A673 (cell line): ENCODE data around the gene TMEM18. TPM values are rescaled to one million over a fixed set of nuclear protein-coding genes. Genes with fewer than 3 reads are reported as not detected.

Experiments
- BruUV-seq: library from RNA; stranded (reverse); fragments of 400-500 nt; replicated peaks from 2 replicates; lab custom pipeline; 2021; lab: Mats Ljungman, UMichigan
- CTCF ChIA-PET: fragments of 300-600 bp; sonication (Branson Sonifier 250); formaldehyde crosslinking; loops from one replicate; lab custom pipeline; 2022; ENCODE audit warnings: antibody characterized with exemption; lab: Charles Lee
- POLR2A ChIA-PET: fragments of 300-600 bp; sonication (Branson Sonifier 250); formaldehyde crosslinking; loops from one replicate; lab custom pipeline; 2022; ENCODE audit warnings: antibody characterized with exemption; ENCODE audit not compliant: low non-redundant PET; lab: Charles Lee
- DNase-seq: peaks from one replicate; pipeline ENCODE4 v3.0.0-alpha.2; 2015; ENCODE audit warnings: low spot score
- H3K27ac ChIP-seq: fragments of 200-600 bp; sonication (generic); 2 replicates; pipeline ENCODE4 v1.5.1; 2016; ENCODE audit warnings: mixed run types, low read depth, mild to moderate bottlenecking, mixed read lengths, antibody characterized with exemption, low read length; ENCODE audit not compliant: poor library complexity, severe bottlenecking
- H3K27me3 ChIP-seq: fragments of 200-600 bp; sonication (generic); replicated peaks from 2 replicates; pipeline ENCODE4 v1.6.1; 2017; ENCODE audit warnings: mixed run types, low read depth, mild to moderate bottlenecking, mixed read lengths, antibody characterized with exemption, low read length; ENCODE audit not compliant: insufficient read depth, poor library complexity
- H3K36me3 ChIP-seq: fragments of 200-600 bp; sonication (generic); 2 replicates; pipeline ENCODE4 v1.6.1; 2016; ENCODE audit warnings: mixed run types, mild to moderate bottlenecking, mixed read lengths, antibody characterized with exemption, low read length; ENCODE audit not compliant: insufficient read depth, poor library complexity, severe bottlenecking
- H3K4me1 ChIP-seq: fragments of 200-600 bp; sonication (generic); 2 replicates; pipeline ENCODE4 v1.6.1; 2017; ENCODE audit warnings: mixed run types, mild to moderate bottlenecking, mixed read lengths, antibody characterized with exemption, low read length; ENCODE audit not compliant: insufficient read depth, poor library complexity, severe bottlenecking
- H3K4me3 ChIP-seq: fragments of 200-600 bp; sonication (generic); 2 replicates; pipeline ENCODE4 v1.5.1; 2016; ENCODE audit warnings: low read depth, mixed run types, mild to moderate bottlenecking, mixed read lengths, low read length; ENCODE audit not compliant: poor library complexity, severe bottlenecking
- H3K9me3 ChIP-seq: fragments of 200-600 bp; sonication (generic); 2 replicates; pipeline ENCODE4 v1.6.1; 2016; ENCODE audit warnings: mixed run types, low read depth, mild to moderate bottlenecking, mixed read lengths, antibody characterized with exemption, low read length; ENCODE audit not compliant: poor library complexity, severe bottlenecking
- EZH2 ChIP-seq: fragments of 200-600 bp; sonication (generic); IDR thresholded peaks from 2 replicates; pipeline ENCODE4 v1.6.1; 2017; ENCODE audit warnings: borderline replicate concordance, low read depth, mild to moderate bottlenecking, mixed read lengths, antibody characterized with exemption, low read length; ENCODE audit not compliant: poor library complexity, severe bottlenecking
- intact Hi-C: fragments of 100-400 bp; cut with micrococcal nuclease; formaldehyde crosslinking; loops from one replicate; pipeline ENCODE4 v1.10.0; 2022; ENCODE audit not compliant: unreplicated experiment
- total RNA-seq: library from RNA; stranded (reverse); gene quantifications from 2 replicates; pipeline ENCODE4 v1.2.3, GENCODE V29; 2021
- TF ChIP-seq, protein P1 (sequence below): fragments of 300-800, 200-600 bp; sonication (generic); conservative IDR thresholded peaks from 2 replicates; pipeline ENCODE4 v1.5.1; 2017; ENCODE audit warnings: low read depth, mild to moderate bottlenecking, antibody characterized with exemption, low read length, moderate library complexity, mixed read lengths

TMEM18 gene
- total RNA-seq, 1 experiment from 2014 or later: 29.0 TPM

DNA sequence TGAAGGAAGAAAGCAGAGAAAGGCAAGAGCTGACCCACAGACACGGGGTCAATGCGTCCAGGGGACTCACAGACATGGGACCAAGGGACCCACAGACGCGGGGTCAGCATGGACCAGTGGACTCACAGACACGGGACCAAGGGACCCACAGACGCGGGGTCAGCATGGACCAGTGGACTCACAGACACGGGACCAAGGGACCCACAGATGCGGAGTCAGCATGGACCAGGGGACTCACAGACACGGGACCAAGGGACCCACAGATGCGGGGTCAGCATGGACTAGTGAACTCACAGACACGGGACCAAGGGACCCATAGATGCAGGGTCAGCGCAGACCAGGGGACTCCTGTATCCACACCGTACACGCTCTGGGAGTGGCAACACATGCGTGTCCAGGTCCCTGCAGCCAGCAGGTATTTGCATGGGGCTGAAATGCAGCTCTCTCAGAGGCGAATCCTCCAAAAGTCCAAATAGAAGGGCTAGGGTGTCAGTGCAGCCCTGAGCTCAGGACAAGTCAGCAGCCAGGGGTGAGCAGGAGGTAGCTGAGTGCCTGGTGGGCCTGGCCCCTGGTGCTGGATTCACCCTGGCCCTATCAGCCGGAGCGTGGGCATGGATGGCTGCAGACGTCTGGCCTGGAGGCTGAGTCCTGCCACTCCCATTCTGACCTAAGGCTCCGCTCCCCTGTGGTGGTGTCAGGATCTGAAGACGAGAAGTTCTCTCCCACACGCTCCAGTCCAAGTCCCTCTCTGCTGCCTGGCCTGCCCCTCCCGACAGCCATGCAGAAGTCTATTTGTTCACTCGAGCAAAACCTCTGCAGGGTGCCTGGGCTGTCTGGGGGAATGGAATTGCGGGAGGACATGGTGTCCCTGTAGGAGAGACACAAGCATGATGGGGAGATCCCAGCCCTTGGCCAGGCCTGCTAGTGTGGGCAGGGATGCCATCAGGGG, 28.5 kb downstream of the TMEM18 start:
- Histone ChIP-seq H3K27me3 (peaks cover 26% of the 10 kb centered on the region), H3K4me1 (no peaks in the 10 kb centered on the region), H3K27ac (no peak overlapping the region), H3K4me3 (no peak overlapping the region), H3K36me3 (no peaks in the 10 kb centered on the region), H3K9me3 (no peaks in the 10 kb centered on the region)
- POLR2A ChIA-PET: no interaction called here
- CTCF ChIA-PET: no interaction called here
- no TSS peak for BruUV-seq
- TF ChIP-seq EZH2: no peak
- TF ChIP-seq, protein P1, sequence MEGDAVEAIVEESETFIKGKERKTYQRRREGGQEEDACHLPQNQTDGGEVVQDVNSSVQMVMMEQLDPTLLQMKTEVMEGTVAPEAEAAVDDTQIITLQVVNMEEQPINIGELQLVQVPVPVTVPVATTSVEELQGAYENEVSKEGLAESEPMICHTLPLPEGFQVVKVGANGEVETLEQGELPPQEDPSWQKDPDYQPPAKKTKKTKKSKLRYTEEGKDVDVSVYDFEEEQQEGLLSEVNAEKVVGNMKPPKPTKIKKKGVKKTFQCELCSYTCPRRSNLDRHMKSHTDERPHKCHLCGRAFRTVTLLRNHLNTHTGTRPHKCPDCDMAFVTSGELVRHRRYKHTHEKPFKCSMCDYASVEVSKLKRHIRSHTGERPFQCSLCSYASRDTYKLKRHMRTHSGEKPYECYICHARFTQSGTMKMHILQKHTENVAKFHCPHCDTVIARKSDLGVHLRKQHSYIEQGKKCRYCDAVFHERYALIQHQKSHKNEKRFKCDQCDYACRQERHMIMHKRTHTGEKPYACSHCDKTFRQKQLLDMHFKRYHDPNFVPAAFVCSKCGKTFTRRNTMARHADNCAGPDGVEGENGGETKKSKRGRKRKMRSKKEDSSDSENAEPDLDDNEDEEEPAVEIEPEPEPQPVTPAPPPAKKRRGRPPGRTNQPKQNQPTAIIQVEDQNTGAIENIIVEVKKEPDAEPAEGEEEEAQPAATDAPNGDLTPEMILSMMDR: no peak
- intact Hi-C loops: no loop called here
- no peak for DNase-seq

DNA sequence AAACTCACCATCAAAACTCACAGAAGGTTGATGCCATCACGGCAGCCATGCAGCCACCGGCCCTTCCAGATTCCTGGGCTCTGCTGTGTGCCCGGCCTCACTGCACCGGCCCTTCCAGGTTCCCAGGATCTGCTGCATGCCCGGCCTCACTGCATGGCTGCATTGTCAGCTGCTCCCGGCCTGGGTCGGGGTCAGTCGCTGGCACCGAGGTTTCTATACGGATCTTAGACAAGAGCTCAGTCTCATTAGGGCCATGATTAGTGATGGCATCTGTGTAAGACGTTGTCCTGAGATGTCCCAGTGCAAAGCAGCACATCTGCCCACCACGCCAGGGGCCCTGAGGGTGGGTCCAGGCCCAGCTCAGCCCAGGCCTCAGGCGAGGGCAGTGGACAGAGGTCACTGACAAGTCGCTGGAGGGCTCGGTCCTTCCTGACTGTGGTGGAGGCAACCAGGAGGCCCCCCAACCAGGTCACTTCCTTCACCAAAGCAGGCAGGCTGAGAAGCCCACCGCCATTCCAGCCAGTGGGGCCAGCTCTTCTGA, 29.4 kb downstream of the TMEM18 start:
- no TSS peak for BruUV-seq
- Histone ChIP-seq H3K4me1 (no peaks in the 10 kb centered on the region), H3K36me3 (no peaks in the 10 kb centered on the region), H3K27me3 (peaks cover 26% of the 10 kb centered on the region), H3K27ac (no peak overlapping the region), H3K9me3 (no peaks in the 10 kb centered on the region), H3K4me3 (no peak overlapping the region)
- TF ChIP-seq EZH2: no peak
- TF ChIP-seq, protein P1: no peak
- intact Hi-C loops: no loop called here
- DNase-seq: no peak
- ChIA-PET POLR2A (no interaction called here), CTCF (no interaction called here)

DNA sequence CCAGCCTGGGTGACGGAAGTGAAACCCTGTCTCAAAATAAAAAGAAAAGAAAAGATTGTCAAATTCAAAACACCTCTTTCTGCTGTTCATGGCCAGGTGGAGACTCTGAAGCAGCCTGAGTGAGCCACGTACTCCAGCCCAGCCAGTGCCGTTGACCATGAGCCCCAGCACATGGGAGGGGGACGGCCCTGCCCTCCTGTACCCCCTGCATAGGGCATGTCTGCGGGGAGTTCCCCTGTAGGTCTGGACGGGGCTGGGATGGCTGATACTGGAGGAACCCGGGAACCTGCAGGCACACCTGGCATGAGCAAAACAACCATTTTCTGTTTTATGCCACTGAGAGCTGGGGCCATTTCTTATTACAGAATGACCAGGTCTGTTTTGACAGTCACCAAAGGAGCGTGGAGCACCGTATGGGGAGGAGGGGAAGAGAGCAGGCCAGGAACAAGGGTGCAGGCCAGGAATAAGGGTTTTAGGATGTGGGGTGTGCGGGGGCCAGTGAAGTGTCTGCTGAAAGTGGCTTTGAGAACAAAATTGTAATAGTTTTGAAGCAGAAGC, 30.1 kb downstream of the TMEM18 start:
- no peaks in the 10 kb centered on the region for H3K9me3 ChIP-seq
- no peak for DNase-seq
- no TSS peak for BruUV-seq
- TF ChIP-seq, protein P1: no peak
- TF ChIP-seq EZH2: no peak
- H3K27ac ChIP-seq: no peak overlapping the region
- H3K4me1 ChIP-seq: no peaks in the 10 kb centered on the region
- H3K4me3 ChIP-seq: no peak overlapping the region
- ChIA-PET CTCF (no interaction called here), POLR2A (no interaction called here)
- H3K36me3 ChIP-seq: no peaks in the 10 kb centered on the region
- intact Hi-C loops: no loop called here
- peaks cover 26% of the 10 kb centered on the region for H3K27me3 ChIP-seq
